HG03060 (cell line): Measurements from ENCODE around the gene KLHDC7A.

ENCODE experiments used
- ATAC-seq: cut with Tn5 transposase; IDR thresholded peaks from one replicate; pipeline ENCODE4 v1.9.1; 2021; ENCODE audit warnings: low read depth, moderate number of reproducible peaks; ENCODE audit not compliant: unreplicated experiment

KLHDC7A gene

GRCh38 chr1:18501833-18502232 is 21.1 kb downstream of the KLHDC7A start:
- no peak for ATAC-seq

GRCh38 chr1:18504609-18505008 is 23.9 kb downstream of the KLHDC7A start:
- no peak for ATAC-seq

GRCh38 chr1:18505666-18506065 is 24.9 kb downstream of the KLHDC7A start:
- no peak for ATAC-seq

DNA sequence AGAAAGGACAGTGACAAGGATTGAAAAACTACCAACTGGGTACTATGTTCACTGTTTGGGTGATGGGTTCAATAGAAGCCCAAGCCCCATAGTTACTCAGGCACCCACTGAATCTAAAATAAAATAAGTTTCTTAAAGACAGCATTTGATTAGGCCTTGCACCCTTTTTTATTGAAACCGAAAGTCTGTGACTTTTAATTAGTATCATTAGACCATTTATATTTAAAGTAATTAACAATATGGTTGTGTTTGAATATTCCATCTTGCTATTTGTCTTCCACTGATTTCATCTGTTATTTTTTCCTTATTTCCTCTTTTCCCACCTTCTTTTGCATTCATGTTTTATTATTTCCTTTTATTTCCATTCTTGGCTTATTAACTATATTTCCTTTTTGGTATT is 27.4 kb downstream of the KLHDC7A start:
- ATAC-seq: no peak

DNA sequence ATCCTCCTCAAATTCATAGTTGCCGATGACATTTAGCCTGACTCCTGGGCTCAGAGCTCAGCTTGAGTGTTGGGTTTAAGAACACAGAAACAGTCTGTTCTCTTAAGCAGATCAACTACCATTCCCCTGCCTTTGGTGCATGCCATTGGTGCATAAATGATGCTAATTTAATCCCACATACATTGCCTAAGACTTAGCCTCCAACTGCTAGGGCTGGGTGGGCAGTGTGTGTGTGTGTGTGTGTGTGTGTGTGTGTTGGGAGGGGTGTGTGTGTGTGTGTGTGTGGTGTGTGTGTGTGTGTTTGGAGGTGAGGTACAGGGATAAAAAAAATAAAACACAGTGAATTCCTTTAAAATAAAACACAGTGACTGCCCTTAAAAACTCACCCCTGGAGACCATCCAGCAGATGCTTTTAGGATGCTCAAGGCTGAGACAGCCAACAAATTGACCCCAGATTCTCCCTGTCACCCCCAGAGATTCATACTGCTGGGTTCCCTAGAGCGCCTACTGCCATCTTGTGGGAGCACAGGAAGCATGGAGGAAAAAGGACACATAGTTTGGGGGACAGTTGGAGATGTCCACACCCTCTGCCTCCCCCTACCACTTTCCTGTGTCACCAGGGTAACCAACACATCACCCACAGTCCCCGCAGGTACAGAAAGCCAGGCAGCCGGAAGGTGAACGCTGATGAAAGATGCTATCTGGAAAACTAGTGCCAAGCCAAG is 30.6 kb downstream of the KLHDC7A start:
- no peak for ATAC-seq

- no peak for ATAC-seq
Measured at GRCh38 chr1:18511874-18512150, 31.1 kb downstream of the KLHDC7A start.

DNA sequence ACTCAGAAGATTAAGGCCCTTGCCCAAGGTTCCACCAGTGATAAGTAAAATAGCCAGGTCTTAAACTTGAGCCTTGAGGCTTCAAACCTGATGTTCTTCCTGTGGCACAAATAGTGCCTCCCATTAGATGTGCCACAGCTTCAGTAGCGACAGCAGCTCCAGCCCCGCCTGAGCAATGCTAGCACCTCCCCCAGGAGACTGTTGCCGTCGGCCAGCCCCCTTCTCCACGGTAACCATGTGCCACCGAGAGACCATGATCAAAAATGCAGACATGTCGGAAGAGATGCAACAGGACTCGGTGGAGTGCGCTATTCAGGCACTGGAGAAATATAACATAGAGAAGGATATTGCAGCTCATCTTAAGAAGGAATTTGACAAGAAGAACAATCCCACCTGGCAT is 32.2 kb downstream of the KLHDC7A start:
- ATAC-seq: no peak

DNA sequence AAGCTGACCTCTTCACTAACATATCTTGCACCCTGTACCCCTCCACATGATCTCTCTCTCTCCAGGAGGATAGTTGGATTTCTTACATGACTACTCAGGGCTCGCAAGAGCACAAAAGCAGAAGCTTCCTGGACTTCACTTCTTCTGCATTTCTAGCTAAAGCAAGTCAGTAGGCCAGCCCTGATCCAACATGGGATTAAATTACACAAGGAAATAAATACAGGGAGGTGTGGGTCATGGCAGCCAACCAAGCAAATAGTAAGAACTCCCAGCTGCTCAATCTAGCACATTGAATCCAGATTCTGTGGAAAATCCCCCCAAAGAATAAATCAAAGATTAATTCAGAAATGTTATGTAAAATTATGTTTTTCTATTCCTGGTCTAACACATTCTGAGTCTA is 33.3 kb downstream of the KLHDC7A start:
- no peak for ATAC-seq

DNA sequence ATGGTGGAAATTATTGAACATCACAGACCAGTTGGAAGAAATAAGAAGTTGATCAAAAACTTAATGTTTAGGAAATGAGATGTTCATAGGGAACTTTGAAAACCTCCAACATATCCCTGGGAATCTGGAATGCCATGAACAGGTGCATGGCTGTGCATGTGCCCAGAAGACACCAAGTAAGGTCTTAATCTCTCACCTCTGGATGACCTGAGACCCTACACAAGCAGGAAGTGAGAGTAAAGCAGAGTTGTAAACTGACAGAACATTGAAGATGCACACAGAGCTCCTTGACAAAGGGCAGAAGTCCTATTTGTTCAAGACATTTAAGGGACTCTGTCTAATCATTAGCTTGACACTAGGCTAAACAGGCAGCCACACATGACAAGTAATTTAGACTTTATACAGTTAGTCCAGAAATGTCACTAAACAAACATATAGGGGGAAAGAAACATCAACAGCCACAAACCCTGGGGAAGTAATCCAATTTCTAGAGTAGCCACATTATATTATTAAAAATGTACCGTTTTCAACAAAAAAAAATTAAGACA is 34.5 kb downstream of the KLHDC7A start:
- no peak for ATAC-seq

GRCh38 chr1:18516473-18516872 is 35.7 kb downstream of the KLHDC7A start:
- ATAC-seq: no peak

DNA sequence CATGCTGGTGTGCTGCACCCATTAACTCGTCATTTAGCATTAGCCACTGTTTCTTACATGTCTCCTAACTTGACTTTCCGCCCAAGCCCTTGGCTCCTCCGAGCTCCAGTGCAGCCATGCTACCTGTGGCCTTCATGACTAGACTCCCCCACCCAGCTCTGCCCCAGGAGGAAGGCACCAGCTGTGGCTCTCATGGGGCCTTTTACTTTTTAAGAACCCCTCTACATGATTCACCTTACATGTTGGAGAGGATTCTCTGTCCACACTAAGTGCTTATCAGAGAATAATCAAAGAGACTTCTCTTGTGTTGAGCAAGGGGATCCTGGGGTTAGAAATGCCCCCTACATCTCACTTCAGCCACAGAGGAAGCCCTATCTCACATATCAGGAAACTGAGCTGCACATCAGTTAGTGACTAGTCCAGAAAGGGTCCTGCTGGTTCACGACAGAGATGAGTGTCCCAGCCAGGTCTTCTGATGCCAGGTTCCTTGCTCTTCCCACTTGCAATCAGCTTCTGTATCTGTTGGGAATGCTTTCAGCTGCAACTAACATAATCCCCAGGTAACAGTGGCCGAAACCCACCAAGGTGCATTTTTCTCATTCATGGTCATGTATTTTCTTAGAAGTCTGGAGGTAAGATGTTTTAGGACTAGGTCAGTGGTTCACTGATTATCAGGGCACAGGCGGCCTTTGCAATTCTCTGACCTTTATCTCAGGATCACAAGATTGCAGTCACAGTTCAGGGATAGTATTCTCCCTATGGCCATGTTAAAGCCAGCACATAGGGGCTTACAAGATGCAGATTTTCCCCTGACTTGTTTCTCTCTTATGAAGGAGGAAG is 45.9 kb downstream of the KLHDC7A start:
- no peak for ATAC-seq

- ATAC-seq: no peak
Measured at GRCh38 chr1:18527514-18527913, 46.8 kb downstream of the KLHDC7A start.

DNA sequence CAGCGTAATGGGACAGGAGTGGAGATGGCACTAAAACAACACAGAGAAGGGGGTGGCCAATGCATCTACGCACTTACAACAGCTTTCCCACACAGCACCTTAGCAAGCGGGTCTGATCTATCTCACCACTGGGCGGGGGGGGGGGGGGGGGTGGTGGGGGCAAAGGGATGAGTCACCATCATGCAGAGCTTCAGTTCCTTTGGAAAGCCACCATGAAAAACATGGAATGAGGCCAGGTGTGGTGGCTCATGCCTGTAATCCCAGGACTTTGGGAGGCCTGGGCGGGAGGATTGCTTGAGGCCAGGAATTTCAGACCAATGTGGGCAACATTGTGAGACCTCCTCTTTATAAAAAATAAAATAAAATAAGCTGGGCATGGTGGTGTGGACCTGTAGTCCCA is 47.2 kb downstream of the KLHDC7A start:
- ATAC-seq: no peak

- no peak for ATAC-seq
Measured at GRCh38 chr1:18528616-18529015, 47.9 kb downstream of the KLHDC7A start.

GRCh38 chr1:18529714-18530113 is 49.0 kb downstream of the KLHDC7A start:
- ATAC-seq: no peak

- no peak for ATAC-seq
Measured at GRCh38 chr1:18530587-18531502, 50.1 kb downstream of the KLHDC7A start.

- no peak for ATAC-seq
Measured at GRCh38 chr1:18531503-18531845, 50.7 kb downstream of the KLHDC7A start.

- ATAC-seq: no peak
Measured at GRCh38 chr1:18532390-18533170, 51.9 kb downstream of the KLHDC7A start.

DNA sequence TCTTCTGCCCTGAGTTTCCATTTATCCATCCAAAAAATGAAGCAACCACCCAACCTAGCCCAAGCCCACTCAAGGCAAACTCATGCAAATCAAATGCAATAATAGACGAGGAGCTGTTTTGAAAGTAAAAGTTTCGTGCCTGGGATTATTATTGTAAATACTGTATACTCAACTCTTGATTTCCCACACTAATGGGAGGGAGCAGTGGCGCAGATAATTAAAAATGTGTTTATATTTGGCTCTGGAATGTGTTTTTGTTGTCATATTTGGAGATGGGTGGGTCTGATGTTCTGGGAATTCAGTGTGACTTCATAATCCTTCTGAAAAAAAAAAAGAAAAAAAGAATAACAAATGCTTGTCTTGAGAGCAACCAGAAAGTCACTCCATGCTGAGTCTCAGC is 52.5 kb downstream of the KLHDC7A start:
- ATAC-seq: no peak

DNA sequence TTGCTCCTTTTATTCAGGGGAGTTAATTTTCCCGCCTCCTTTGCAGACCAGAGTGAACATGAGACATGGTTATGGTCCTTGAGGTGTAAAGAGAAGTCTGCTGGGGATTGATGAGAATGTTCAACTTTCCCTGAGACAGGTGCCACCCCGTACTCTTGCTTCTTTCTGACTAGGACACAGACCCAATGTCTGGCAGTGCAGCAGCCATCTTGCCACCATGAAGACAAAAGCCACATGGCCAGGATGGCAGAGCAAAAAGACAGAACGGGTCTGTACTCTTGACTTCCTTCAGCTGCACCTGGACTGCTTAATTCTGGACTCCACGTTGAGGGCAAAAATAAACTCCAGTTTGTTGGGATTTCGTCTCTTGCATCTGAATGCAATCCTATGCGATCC is 54.1 kb downstream of the KLHDC7A start:
- ATAC-seq: no peak
